ES-I3 (cell line): ENCODE measurements around the gene GATA1.

Experiments used
- H3K36me3 ChIP-seq: 2 replicates; pipeline ENCODE4 v1.6.1; 2013; ENCODE audit warnings: mild to moderate bottlenecking, low read length, control low read depth, moderate library complexity; ENCODE audit not compliant: insufficient read depth
- H3K4me1 ChIP-seq: 2 replicates; pipeline ENCODE4 v1.6.1; 2013; ENCODE audit warnings: mild to moderate bottlenecking, control low read depth, low read length; ENCODE audit not compliant: insufficient read depth
- H3K9ac ChIP-seq: 2 replicates; pipeline ENCODE4 v1.6.1; 2013; ENCODE audit warnings: low read depth, mild to moderate bottlenecking, low read length, moderate library complexity
- H3K9me3 ChIP-seq: 2 replicates; pipeline ENCODE4 v1.6.1; 2013; ENCODE audit warnings: mild to moderate bottlenecking, low read length, moderate library complexity; ENCODE audit not compliant: control insufficient read depth, insufficient read depth

GATA1 gene

DNA sequence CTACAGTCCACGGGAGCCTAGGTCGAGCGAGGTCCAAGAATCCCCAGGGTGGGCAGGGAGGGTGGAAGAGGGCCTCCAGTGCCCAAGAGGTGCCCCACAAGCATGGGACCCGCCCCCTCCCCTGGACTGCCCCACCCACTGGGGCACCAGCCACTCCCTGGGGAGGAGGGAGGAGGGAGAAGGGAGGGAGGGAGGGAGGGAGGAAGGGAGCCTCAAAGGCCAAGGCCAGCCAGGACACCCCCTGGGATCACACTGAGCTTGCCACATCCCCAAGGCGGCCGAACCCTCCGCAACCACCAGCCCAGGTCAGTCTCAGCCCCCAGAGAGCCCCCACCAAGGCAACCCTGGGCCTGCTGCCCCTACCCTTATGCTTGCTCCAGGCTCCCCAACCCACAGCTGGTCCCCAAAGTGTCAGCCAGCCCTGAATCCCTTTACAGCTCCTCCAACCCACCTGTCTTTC is at the start of gene GATA1:
TSS of gene GATA1 (plus strand) at position 250 of the 460 bp plus-strand sequence. CDS start 4,520 bp downstream, outside the sequence.
- Histone ChIP-seq H3K4me1 (no peaks in the 10 kb centered on the region), H3K36me3 (no peaks in the 10 kb centered on the region), H3K9me3 (no peaks in the 10 kb centered on the region), H3K9ac (no peak within 1 kb of the TSS)

- peaks cover 3% of the 10 kb centered on the region; the same call in 1 of the 2 replicates for H3K4me1 ChIP-seq
- H3K9ac ChIP-seq: peak overlapping the region; percentile 39
- no peaks in the 10 kb centered on the region for H3K36me3 ChIP-seq
- H3K9me3 ChIP-seq: no peaks in the 10 kb centered on the region
These were observed 49.5 kb upstream of the GATA1 start for GRCh38 chrX:48736878-48737212.

DNA sequence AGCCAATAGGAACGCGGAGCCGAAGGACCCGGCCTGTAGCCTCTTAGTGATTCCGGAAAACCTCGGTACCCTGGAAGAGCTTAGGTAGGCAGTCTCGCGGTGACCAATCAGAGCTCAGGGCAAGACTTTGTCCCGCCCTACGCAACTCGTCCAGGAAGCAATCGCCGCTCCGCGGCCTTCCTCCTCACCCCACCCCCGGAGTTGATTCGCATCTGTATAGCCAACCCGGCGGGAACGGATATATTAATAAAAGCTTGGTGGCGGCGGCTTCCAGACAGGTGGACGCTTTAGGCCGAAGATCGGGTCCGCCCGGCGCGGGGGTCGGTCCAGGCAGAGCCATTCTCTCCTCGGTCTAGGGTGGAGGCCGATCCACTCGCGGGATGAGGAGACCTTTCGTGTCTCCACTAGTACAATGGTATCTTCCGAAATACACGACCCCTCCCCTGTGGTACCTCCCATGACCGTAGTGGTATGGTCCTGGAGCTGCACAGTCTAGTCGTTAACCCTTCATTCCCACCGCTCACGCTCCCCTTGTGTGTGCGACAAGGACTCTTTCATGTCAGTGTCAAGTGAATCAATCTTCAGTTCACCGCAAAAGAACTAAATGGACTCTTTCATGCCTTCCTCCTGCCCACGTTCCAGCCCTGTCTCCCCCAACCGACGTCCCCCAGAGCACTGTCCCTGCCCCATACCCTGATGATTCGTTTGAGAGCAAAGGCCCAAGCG is 49.0 kb upstream of the GATA1 start:
- Histone ChIP-seq H3K36me3 (no peaks in the 10 kb centered on the region), H3K9me3 (no peaks in the 10 kb centered on the region), H3K9ac (peak overlapping the region; percentile 63)

DNA sequence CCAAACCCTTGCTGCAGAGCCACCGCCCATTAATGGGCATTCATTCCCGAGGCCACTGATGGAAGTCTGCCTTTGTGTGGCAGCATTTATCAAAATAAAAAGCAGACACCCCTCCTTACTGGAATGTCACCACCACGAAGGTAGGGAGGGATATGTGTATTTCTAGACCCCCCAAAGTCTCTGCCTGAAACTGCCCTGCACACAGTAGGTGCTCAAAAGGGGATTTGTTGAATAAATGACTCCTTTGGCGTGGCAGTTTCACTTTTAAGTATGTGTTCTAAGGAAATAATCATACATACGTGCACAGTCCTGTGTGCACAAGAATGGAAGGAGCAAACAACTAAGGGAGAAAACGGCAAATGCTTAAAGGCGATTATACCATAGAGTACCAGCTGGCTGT is 48.5 kb upstream of the GATA1 start:
- Histone ChIP-seq H3K4me1 (peaks cover 3% of the 10 kb centered on the region; the same call in 1 of the 2 replicates), H3K9me3 (no peaks in the 10 kb centered on the region), H3K36me3 (no peaks in the 10 kb centered on the region), H3K9ac (peak overlapping the region; percentile 63)

More for the DNA sequence above, 49.0 kb upstream of the GATA1 start:
- H3K4me1 ChIP-seq: peaks cover 3% of the 10 kb centered on the region; the same call in 1 of the 2 replicates

- peaks cover 3% of the 10 kb centered on the region; the same call in 1 of the 2 replicates for H3K4me1 ChIP-seq
- no peaks in the 10 kb centered on the region for H3K9me3 ChIP-seq
- H3K9ac ChIP-seq: no peak overlapping the region
- no peaks in the 10 kb centered on the region for H3K36me3 ChIP-seq
These were observed 44.6 kb upstream of the GATA1 start for GRCh38 chrX:48741834-48742233.

DNA sequence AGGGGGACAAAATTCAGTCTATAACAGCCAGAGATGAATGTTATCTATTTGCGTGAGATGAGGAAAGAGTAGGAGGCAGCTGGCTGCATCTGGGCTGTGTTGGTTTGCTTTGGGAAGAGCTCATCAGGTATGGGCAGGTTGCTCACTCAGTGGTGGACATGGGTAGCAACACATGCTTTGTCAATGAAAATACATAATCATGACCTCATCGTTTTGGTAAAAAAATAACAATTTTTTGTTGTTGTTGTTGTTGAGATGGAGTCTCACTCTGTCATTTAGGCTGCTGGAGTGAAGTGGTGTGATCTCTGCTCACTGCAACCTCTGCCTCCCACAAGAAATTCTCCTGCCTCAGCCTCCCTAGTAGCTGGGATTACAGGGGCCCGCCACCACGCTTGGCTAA is 41.2 kb upstream of the GATA1 start:
- Histone ChIP-seq H3K9ac (no peak overlapping the region), H3K36me3 (no peaks in the 10 kb centered on the region), H3K9me3 (no peaks in the 10 kb centered on the region), H3K4me1 (no peaks in the 10 kb centered on the region; the same call in 1 of the 2 replicates)

DNA sequence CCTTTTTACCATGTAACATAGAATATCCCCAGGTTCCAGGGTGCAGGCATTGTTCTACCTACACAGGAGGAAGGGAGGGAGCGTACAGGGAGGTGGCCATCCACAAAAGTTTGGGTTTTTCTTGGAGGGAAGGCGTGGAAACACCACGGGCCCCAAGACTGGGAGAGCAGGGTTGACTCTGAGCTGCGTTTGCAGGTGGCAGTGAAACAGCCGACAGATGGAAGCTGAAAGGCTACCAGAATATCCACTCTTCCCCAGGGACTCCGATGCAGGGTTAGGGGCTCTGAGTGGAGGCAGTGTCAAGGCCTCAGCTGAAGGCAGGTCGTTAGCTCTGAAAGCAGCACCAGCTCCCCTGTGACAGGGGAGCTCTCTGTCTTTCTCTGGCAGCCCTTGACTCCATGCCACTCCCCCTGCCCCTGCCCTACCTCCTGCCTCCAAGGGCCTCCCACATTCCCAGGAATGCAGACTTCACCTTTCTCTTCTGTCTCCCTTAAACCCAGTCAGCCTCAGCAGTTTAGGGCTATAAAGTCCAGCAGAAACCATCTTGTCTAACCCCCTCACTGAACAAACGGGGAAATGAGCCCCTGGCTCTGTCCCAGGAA is 38.9 kb upstream of the GATA1 start:
- Histone ChIP-seq H3K36me3 (no peaks in the 10 kb centered on the region), H3K9ac (no peak overlapping the region), H3K4me1 (no peaks in the 10 kb centered on the region; the same call in 1 of the 2 replicates), H3K9me3 (no peaks in the 10 kb centered on the region)

DNA sequence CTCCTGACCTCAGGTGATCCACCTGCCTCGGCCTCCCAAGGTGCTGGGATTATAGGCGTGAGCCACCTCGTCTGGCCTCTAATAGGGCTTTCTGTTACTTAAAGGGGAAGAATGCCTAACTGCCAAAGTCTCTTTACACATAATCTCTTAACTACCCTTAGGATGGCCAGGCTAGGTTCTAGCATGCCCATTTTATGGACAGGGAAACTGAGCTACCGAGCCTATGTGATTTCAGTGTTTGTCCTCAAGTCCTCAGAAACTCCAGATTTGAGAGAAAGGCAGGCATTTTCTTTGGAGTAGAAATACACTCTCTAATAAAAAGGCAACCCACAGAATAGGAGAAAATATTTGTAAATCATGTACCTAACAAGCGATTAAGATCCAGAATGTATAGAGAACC is 37.2 kb upstream of the GATA1 start:
- H3K4me1 ChIP-seq: no peaks in the 10 kb centered on the region; the same call in 1 of the 2 replicates
- no peaks in the 10 kb centered on the region for H3K36me3 ChIP-seq
- no peaks in the 10 kb centered on the region for H3K9me3 ChIP-seq
- H3K9ac ChIP-seq: no peak overlapping the region

GRCh38 chrX:48751343-48751742 is 35.0 kb upstream of the GATA1 start:
- Histone ChIP-seq H3K9me3 (no peaks in the 10 kb centered on the region), H3K36me3 (no peaks in the 10 kb centered on the region), H3K9ac (no peak overlapping the region), H3K4me1 (no peaks in the 10 kb centered on the region; the same call in 1 of the 2 replicates)

- Histone ChIP-seq H3K4me1 (no peaks in the 10 kb centered on the region; the same call in 1 of the 2 replicates), H3K9ac (no peak overlapping the region), H3K9me3 (no peaks in the 10 kb centered on the region), H3K36me3 (no peaks in the 10 kb centered on the region)
These were observed 33.9 kb upstream of the GATA1 start for GRCh38 chrX:48752498-48752897.

GRCh38 chrX:48753708-48754228 is 32.6 kb upstream of the GATA1 start:
- Histone ChIP-seq H3K9me3 (no peaks in the 10 kb centered on the region), H3K9ac (no peak overlapping the region)

DNA sequence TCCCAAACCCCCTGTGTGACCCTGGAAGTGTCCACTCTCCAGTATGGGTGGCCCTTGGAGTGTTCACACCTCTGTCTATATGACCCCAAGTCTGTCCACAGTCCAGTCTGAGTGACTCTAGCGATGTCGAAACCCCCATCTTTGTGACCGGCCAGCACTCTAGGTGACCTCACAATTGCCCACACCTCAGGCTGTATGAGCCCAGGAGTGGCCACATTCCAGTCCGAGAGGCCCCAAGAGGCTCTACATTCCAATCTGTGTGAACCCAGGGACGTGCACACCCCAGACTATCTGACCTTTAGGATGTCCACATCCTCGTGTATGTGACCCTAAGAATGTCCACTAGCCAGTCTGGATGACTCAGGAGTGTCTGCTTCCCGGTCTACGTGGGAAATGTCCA is 32.2 kb upstream of the GATA1 start:
- H3K9me3 ChIP-seq: no peaks in the 10 kb centered on the region
- no peak overlapping the region for H3K9ac ChIP-seq
- H3K36me3 ChIP-seq: no peaks in the 10 kb centered on the region
- no peaks in the 10 kb centered on the region for H3K4me1 ChIP-seq

More at GRCh38 chrX:48753708-48754228, 32.6 kb upstream of the GATA1 start:
- no peaks in the 10 kb centered on the region for H3K4me1 ChIP-seq
- no peaks in the 10 kb centered on the region for H3K36me3 ChIP-seq

GRCh38 chrX:48761674-48762471 is 24.5 kb upstream of the GATA1 start, which contains the start of gene GLOD5:
GLOD5 (plus strand) TSS chrX:48761747; CDS start chrX:48761791, 44 bp downstream.
- Histone ChIP-seq H3K36me3 (no peaks in the 10 kb centered on the region), H3K9me3 (no peaks in the 10 kb centered on the region), H3K4me1 (peaks cover 4% of the 10 kb centered on the region; the same call in 1 of the 2 replicates), H3K9ac (peak within 1 kb of the TSS; percentile 26; the same call in 1 of the 2 replicates)

GRCh38 chrX:48769230-48769629 is 17.2 kb upstream of the GATA1 start:
- no peaks in the 10 kb centered on the region for H3K4me1 ChIP-seq
- no peaks in the 10 kb centered on the region for H3K9me3 ChIP-seq
- H3K9ac ChIP-seq: no peak overlapping the region
- no peaks in the 10 kb centered on the region for H3K36me3 ChIP-seq
